ENCODE results near the gene GDNF. TPM values are rescaled to one million over a fixed set of nuclear protein-coding genes. Genes with fewer than 3 reads are reported as not detected.

Gene GDNF
- total and polyA plus RNA-seq, 5 donors from 2014 or later = not detected

- H3K9me3 Mint-ChIP-seq = peaks cover 0 to 6% (median 0%) of the 10 kb centered on the region in 7 donors
- H3K27me3 ChIP-seq (ENCODE audit: control insufficient read depth, insufficient read depth, low read length) = no peaks in the 10 kb centered on the region
- no peak overlapping the region for H3K27ac Mint-ChIP-seq
- H3K9me3 ChIP-seq (ENCODE audit: control insufficient read depth in 2 of 2, low read length in 2 of 2) = no peaks in the 10 kb centered on the region
- H3K27ac ChIP-seq (ENCODE audit: insufficient read depth, low read length, poor library complexity, severe bottlenecking) = no peak overlapping the region
- H3K4me1 ChIP-seq (ENCODE audit: control insufficient read depth, insufficient read depth, low read length, poor library complexity, severe bottlenecking) = no peaks in the 10 kb centered on the region
- H3K36me3 ChIP-seq (ENCODE audit: control insufficient read depth, insufficient read depth, low read length) = no peaks in the 10 kb centered on the region
- H3K4me3 ChIP-seq (ENCODE audit: low read depth, low read length) = no peak overlapping the region
- H3K4me1 Mint-ChIP-seq = no peaks in the 10 kb centered on the region
- H3K36me3 Mint-ChIP-seq = no peaks in the 10 kb centered on the region
- peaks cover 17% of the 10 kb centered on the region for H3K27me3 Mint-ChIP-seq
- no peak overlapping the region for H3K4me3 Mint-ChIP-seq
- no peak for ATAC-seq (ENCODE audit: low read depth in 2 of 2)
- DNase-seq = no peak
These were observed 20.0 kb upstream of the GDNF start for GRCh38 chr5:37859805-37860204.

DNA sequence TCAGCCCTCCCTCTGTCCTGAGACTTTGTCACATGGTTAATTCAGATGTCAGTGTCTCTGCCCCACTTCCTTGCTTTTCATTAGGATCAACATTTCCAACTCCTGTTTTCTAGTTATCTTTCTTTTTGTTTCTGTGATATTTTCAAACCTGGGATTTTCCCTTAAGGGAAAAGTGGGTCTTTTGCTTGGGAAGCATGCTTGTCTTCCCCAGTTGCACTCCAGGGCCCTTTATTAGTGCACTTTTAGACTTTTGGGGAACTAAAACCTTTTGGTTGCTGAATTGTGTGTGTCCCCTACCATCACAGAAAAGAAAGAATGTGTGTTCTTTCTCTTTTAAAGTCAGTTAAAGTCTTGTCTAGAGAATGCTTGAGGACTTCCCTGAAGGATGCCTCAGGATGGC lies 18.4 kb upstream of the GDNF start:
- H3K9me3 ChIP-seq (ENCODE audit: control insufficient read depth in 2 of 2, low read length in 2 of 2) = no peaks in the 10 kb centered on the region
- H3K4me1 ChIP-seq (ENCODE audit: control insufficient read depth, insufficient read depth, low read length, poor library complexity, severe bottlenecking) = no peaks in the 10 kb centered on the region
- Mint-ChIP-seq H3K4me1 (no peaks in the 10 kb centered on the region), H3K27me3 (peaks cover 14% of the 10 kb centered on the region), H3K4me3 (no peak overlapping the region), H3K27ac (no peak overlapping the region), H3K36me3 (no peaks in the 10 kb centered on the region), H3K9me3 (peaks cover 0 to 11% (median 0%) of the 10 kb centered on the region in 7 donors)
- H3K27me3 ChIP-seq (ENCODE audit: control insufficient read depth, insufficient read depth, low read length) = no peaks in the 10 kb centered on the region
- DNase-seq (no peak), ATAC-seq (ENCODE audit: low read depth in 2 of 2) (no peak)
- no peak overlapping the region for H3K4me3 ChIP-seq (ENCODE audit: low read depth, low read length)
- H3K27ac ChIP-seq (ENCODE audit: insufficient read depth, low read length, poor library complexity, severe bottlenecking) = no peak overlapping the region
- no peaks in the 10 kb centered on the region for H3K36me3 ChIP-seq (ENCODE audit: control insufficient read depth, insufficient read depth, low read length)

DNA sequence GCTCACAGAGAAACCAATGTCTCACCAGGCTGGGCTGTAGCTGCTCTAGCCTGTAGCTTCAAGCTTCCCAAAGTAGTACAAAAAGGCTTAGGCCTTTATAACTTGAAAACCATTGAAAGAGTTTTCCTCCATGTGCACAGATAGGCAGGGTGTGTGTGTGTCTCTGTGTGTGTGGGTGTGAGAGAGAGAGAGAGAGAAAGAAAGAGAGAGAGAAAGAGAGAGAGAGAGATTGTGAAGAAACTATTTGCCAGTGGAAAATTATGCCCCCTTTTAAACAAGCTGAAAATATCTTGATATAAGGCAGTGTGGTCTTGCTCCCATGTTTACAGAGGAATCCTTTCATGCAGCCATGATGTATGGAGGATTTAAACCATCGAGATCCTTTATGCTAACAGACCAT lies 17.9 kb upstream of the GDNF start:
- DNase-seq (no peak), ATAC-seq (ENCODE audit: low read depth in 2 of 2) (no peak)
- Histone ChIP-seq H3K9me3 (ENCODE audit: control insufficient read depth in 2 of 2, low read length in 2 of 2) (no peaks in the 10 kb centered on the region), H3K27me3 (ENCODE audit: control insufficient read depth, insufficient read depth, low read length) (no peaks in the 10 kb centered on the region), H3K36me3 (ENCODE audit: control insufficient read depth, insufficient read depth, low read length) (no peaks in the 10 kb centered on the region), H3K27ac (ENCODE audit: insufficient read depth, low read length, poor library complexity, severe bottlenecking) (no peak overlapping the region), H3K4me3 (ENCODE audit: low read depth, low read length) (no peak overlapping the region), H3K4me1 (ENCODE audit: control insufficient read depth, insufficient read depth, low read length, poor library complexity, severe bottlenecking) (no peaks in the 10 kb centered on the region)
- Mint-ChIP-seq H3K27ac (no peak overlapping the region), H3K36me3 (no peaks in the 10 kb centered on the region), H3K4me1 (no peaks in the 10 kb centered on the region), H3K27me3 (peaks cover 14% of the 10 kb centered on the region), H3K4me3 (no peak overlapping the region), H3K9me3 (peaks cover 0 to 11% (median 0%) of the 10 kb centered on the region in 7 donors)

DNA sequence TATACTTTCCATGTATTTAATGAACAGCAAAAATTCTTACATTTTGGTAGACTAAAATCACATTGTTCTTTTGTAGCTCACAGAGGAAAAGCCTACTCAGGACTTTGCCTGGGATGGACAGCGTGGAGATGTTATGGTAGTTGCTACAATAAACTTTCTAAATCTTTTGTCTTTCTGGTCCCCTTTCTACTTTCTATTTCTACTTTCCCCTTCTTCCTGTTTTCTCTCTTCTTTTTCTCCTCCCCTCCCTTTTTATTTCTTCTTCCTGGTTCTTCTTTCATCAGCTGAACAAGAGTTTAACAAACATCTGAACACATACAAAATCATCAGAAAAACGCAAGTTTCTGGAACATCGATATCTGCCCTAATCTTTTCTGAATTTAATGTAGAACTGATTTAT lies 15.6 kb upstream of the GDNF start:
- H3K4me3 ChIP-seq (ENCODE audit: low read depth, low read length) = no peak overlapping the region
- H3K4me1 ChIP-seq (ENCODE audit: control insufficient read depth, insufficient read depth, low read length, poor library complexity, severe bottlenecking) = no peaks in the 10 kb centered on the region
- Mint-ChIP-seq H3K4me1 (no peaks in the 10 kb centered on the region), H3K27me3 (peaks cover 14% of the 10 kb centered on the region), H3K36me3 (no peaks in the 10 kb centered on the region), H3K4me3 (no peak overlapping the region), H3K9me3 (peaks cover 0 to 11% (median 2%) of the 10 kb centered on the region in 7 donors), H3K27ac (no peak overlapping the region)
- no peak for DNase-seq
- ATAC-seq (ENCODE audit: low read depth in 2 of 2) = no peak
- H3K36me3 ChIP-seq (ENCODE audit: control insufficient read depth, insufficient read depth, low read length) = no peaks in the 10 kb centered on the region
- H3K9me3 ChIP-seq (ENCODE audit: control insufficient read depth in 2 of 2, low read length in 2 of 2) = no peaks in the 10 kb centered on the region
- H3K27me3 ChIP-seq (ENCODE audit: control insufficient read depth, insufficient read depth, low read length) = no peaks in the 10 kb centered on the region
- no peak overlapping the region for H3K27ac ChIP-seq (ENCODE audit: insufficient read depth, low read length, poor library complexity, severe bottlenecking)

DNA sequence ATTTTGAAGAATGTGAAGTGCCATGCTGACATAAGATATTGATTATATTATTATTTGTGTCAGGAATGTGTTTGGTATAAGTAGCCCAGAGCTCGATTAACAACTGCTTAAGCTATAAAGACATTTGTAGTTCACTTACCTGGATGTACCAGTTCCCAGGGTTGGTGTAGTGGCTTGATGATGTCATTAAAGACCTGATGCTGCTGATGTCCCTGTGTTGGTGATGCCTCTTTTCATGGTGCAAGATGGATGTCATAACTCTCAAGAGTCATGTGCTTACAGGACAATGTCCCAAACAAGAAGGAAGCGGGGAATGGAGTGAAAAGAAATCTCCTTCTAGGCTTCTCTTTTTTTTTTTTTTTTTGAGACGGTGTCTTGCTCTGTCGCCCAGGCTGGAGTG lies 11.5 kb upstream of the GDNF start:
- no peaks in the 10 kb centered on the region for H3K36me3 ChIP-seq (ENCODE audit: control insufficient read depth, insufficient read depth, low read length)
- Mint-ChIP-seq H3K4me1 (no peaks in the 10 kb centered on the region), H3K36me3 (no peaks in the 10 kb centered on the region), H3K27me3 (peaks cover 24% of the 10 kb centered on the region), H3K27ac (no peak overlapping the region), H3K4me3 (no peak overlapping the region), H3K9me3 (peaks cover 0 to 11% (median 2%) of the 10 kb centered on the region in 7 donors)
- no peak overlapping the region for H3K4me3 ChIP-seq (ENCODE audit: low read depth, low read length)
- H3K4me1 ChIP-seq (ENCODE audit: control insufficient read depth, insufficient read depth, low read length, poor library complexity, severe bottlenecking) = no peaks in the 10 kb centered on the region
- H3K27me3 ChIP-seq (ENCODE audit: control insufficient read depth, insufficient read depth, low read length) = no peaks in the 10 kb centered on the region
- DNase-seq = no peak
- H3K27ac ChIP-seq (ENCODE audit: insufficient read depth, low read length, poor library complexity, severe bottlenecking) = no peak overlapping the region
- H3K9me3 ChIP-seq (ENCODE audit: control insufficient read depth in 2 of 2, low read length in 2 of 2) = no peaks in the 10 kb centered on the region
- no peak for ATAC-seq (ENCODE audit: low read depth in 2 of 2)

GRCh38 chr5:37850226-37850865 lies 10.5 kb upstream of the GDNF start:
- ATAC-seq (ENCODE audit: low read depth in 2 of 2) (no peak), DNase-seq (no peak)
- Mint-ChIP-seq H3K36me3 (no peaks in the 10 kb centered on the region), H3K27me3 (peaks cover 23% of the 10 kb centered on the region), H3K27ac (no peak overlapping the region), H3K9me3 (peaks cover 0 to 5% (median 2%) of the 10 kb centered on the region in 7 donors), H3K4me3 (no peak overlapping the region), H3K4me1 (no peaks in the 10 kb centered on the region)
- Histone ChIP-seq H3K27ac (ENCODE audit: insufficient read depth, low read length, poor library complexity, severe bottlenecking) (no peak overlapping the region), H3K27me3 (ENCODE audit: control insufficient read depth, insufficient read depth, low read length) (no peaks in the 10 kb centered on the region), H3K4me3 (ENCODE audit: low read depth, low read length) (no peak overlapping the region), H3K4me1 (ENCODE audit: control insufficient read depth, insufficient read depth, low read length, poor library complexity, severe bottlenecking) (no peaks in the 10 kb centered on the region), H3K36me3 (ENCODE audit: control insufficient read depth, insufficient read depth, low read length) (no peaks in the 10 kb centered on the region), H3K9me3 (ENCODE audit: control insufficient read depth in 2 of 2, low read length in 2 of 2) (no peaks in the 10 kb centered on the region)

DNA sequence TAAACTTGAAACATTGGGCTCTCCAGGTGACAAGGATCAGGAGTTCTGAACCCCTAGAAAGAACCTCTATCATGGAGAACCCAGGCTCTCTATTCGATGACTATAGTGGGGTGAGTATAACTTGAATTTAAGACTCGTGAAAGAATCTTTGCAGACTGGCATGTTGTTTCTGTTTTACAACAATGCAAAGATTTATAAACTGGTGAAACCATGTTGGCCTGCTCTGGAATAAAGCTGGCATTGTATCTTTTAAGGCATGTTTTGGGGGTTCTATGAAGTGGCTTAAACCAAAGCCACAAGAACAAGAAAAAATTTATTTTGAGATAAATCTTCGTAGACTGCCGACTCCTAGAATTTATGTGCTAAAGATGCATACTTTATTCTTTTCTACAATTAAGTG lies 9.8 kb upstream of the GDNF start:
- Histone ChIP-seq H3K27me3 (ENCODE audit: control insufficient read depth, insufficient read depth, low read length) (no peaks in the 10 kb centered on the region), H3K36me3 (ENCODE audit: control insufficient read depth, insufficient read depth, low read length) (no peaks in the 10 kb centered on the region), H3K9me3 (ENCODE audit: control insufficient read depth in 2 of 2, low read length in 2 of 2) (no peaks in the 10 kb centered on the region), H3K4me1 (ENCODE audit: control insufficient read depth, insufficient read depth, low read length, poor library complexity, severe bottlenecking) (no peaks in the 10 kb centered on the region), H3K4me3 (ENCODE audit: low read depth, low read length) (no peak overlapping the region), H3K27ac (ENCODE audit: insufficient read depth, low read length, poor library complexity, severe bottlenecking) (no peak overlapping the region)
- no peak for DNase-seq
- Mint-ChIP-seq H3K36me3 (no peaks in the 10 kb centered on the region), H3K27me3 (peaks cover 27% of the 10 kb centered on the region), H3K27ac (no peak overlapping the region), H3K4me3 (no peak overlapping the region), H3K9me3 (peaks cover 0 to 4% (median 2%) of the 10 kb centered on the region in 7 donors), H3K4me1 (no peaks in the 10 kb centered on the region)
- no peak for ATAC-seq (ENCODE audit: low read depth in 2 of 2)

GRCh38 chr5:37847978-37848425 lies 8.2 kb upstream of the GDNF start:
- ATAC-seq (ENCODE audit: low read depth in 2 of 2) (no peak), DNase-seq (peak in 1 of 3 donors; percentile 33)
- H3K36me3 ChIP-seq (ENCODE audit: control insufficient read depth, insufficient read depth, low read length) = no peaks in the 10 kb centered on the region
- Mint-ChIP-seq H3K36me3 (no peaks in the 10 kb centered on the region), H3K27ac (no peak overlapping the region), H3K27me3 (peaks cover 41% of the 10 kb centered on the region), H3K4me1 (no peaks in the 10 kb centered on the region), H3K4me3 (no peak overlapping the region), H3K9me3 (peaks cover 0 to 4% (median 0%) of the 10 kb centered on the region in 7 donors)
- no peaks in the 10 kb centered on the region for H3K27me3 ChIP-seq (ENCODE audit: control insufficient read depth, insufficient read depth, low read length)
- no peak overlapping the region for H3K27ac ChIP-seq (ENCODE audit: insufficient read depth, low read length, poor library complexity, severe bottlenecking)
- no peak overlapping the region for H3K4me3 ChIP-seq (ENCODE audit: low read depth, low read length)
- no peaks in the 10 kb centered on the region for H3K4me1 ChIP-seq (ENCODE audit: control insufficient read depth, insufficient read depth, low read length, poor library complexity, severe bottlenecking)
- H3K9me3 ChIP-seq (ENCODE audit: control insufficient read depth in 2 of 2, low read length in 2 of 2) = no peaks in the 10 kb centered on the region
